ENCODE data around the gene GEMIN4.
"Not testable (repeated sequence)": the region's sequence is repeated elsewhere in the genome, so short reads cannot be mapped to it uniquely, and the experiment has no call there.

The GEMIN4 gene

DNA sequence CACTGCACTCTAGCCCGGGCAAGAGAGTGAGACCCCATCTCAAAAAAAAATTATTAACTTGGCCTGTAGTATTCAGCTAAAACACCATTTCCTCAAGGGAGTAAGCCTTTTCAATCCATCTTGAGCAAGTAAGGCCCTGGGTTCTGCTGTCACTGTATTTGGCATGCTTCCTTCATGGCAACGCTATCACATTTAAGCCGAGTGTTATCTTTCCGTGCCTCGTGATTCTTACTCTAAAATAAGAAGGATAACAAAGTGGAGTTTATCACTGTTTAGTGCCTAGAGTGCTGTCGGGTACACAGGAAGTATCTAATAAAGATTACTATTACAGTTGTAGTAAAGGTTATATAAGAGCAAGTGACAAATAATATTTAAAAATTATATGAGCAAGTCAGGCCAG is 46.2 kb downstream of the GEMIN4 start:
- no peaks in the 10 kb centered on the region for H3K27me3 ChIP-seq (ENCODE audit: control insufficient read depth, insufficient read depth, low read length)
- H3K9me3 ChIP-seq (ENCODE audit: control insufficient read depth, insufficient read depth, low read length) = no peaks in the 10 kb centered on the region
- H3K4me1 ChIP-seq (ENCODE audit: control insufficient read depth, insufficient read depth, low read length) = no peaks in the 10 kb centered on the region
- H3K9ac ChIP-seq (ENCODE audit: low read depth, low read length) = no peak overlapping the region
- H3K36me3 ChIP-seq (ENCODE audit: control insufficient read depth, insufficient read depth, low read length) = peaks cover 10% of the 10 kb centered on the region
- no peak overlapping the region for H3K4me3 ChIP-seq (ENCODE audit: low read depth, low read length)

DNA sequence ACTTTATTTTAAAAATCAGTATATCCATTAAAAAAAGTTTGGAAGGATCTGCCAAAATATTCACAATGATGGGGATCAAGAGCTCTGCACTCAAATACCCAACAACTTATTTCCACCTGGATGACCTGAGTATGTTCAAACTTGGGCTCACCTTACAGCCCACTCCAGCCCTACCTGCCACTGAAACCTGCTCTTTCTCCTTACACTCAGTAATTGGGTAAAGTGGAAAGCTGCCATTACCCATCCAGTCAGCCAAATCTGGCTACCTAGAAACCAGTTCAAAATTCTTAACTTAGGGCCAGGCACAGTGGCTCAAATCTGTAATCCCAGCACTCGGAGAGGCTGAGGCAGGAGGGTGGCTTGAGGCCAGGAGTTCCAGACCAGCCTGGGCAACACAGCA is 47.1 kb downstream of the GEMIN4 start:
- Histone ChIP-seq H3K9ac (ENCODE audit: low read depth, low read length) (no peak overlapping the region), H3K4me1 (ENCODE audit: control insufficient read depth, insufficient read depth, low read length) (no peaks in the 10 kb centered on the region), H3K27me3 (ENCODE audit: control insufficient read depth, insufficient read depth, low read length) (no peaks in the 10 kb centered on the region)

DNA sequence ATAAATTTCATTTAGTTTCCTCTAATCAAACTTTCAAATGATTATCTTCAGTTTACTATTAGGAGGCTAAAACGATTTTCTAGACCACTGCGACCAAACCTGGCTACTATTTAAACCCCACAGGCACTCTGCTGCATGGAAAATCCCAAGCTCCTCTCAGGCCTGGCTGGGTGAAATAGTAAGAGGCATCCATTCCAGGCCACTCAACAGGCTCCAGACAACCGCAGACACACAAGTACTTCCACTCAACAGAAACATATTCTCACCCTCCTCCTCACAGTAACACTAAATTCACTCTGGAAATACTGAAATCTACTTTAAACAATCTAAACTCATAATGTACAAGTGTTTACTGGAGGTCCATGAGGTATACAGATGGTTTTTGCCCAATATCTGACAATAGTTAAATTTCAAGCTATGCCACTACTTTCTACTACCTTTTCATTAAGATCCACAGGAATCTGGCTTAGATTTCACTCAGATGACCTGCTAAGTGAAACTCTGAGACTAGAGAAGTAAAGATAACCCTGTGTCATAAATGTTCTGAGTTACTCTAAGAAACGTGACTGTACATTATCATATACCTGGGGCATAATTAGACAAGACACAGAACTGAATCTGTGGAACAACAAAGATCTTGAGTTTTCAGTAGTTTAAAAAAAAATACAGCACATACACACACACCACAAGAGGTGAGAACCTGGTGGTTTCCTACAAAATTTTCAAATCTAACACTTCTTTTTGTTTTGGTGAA is 47.8 kb downstream of the GEMIN4 start:
- Histone ChIP-seq H3K4me1 (ENCODE audit: control insufficient read depth, insufficient read depth, low read length) (no peaks in the 10 kb centered on the region), H3K9ac (ENCODE audit: low read depth, low read length) (no peak overlapping the region), H3K36me3 (ENCODE audit: control insufficient read depth, insufficient read depth, low read length) (peaks cover 10% of the 10 kb centered on the region), H3K4me3 (ENCODE audit: low read depth, low read length) (no peak overlapping the region), H3K27me3 (ENCODE audit: control insufficient read depth, insufficient read depth, low read length) (no peaks in the 10 kb centered on the region), H3K9me3 (ENCODE audit: control insufficient read depth, insufficient read depth, low read length) (no peaks in the 10 kb centered on the region)

More for the DNA sequence above, 47.1 kb downstream of the GEMIN4 start:
- Histone ChIP-seq H3K9me3 (ENCODE audit: control insufficient read depth, insufficient read depth, low read length) (no peaks in the 10 kb centered on the region), H3K36me3 (ENCODE audit: control insufficient read depth, insufficient read depth, low read length) (peaks cover 10% of the 10 kb centered on the region), H3K4me3 (ENCODE audit: low read depth, low read length) (no peak overlapping the region)

DNA sequence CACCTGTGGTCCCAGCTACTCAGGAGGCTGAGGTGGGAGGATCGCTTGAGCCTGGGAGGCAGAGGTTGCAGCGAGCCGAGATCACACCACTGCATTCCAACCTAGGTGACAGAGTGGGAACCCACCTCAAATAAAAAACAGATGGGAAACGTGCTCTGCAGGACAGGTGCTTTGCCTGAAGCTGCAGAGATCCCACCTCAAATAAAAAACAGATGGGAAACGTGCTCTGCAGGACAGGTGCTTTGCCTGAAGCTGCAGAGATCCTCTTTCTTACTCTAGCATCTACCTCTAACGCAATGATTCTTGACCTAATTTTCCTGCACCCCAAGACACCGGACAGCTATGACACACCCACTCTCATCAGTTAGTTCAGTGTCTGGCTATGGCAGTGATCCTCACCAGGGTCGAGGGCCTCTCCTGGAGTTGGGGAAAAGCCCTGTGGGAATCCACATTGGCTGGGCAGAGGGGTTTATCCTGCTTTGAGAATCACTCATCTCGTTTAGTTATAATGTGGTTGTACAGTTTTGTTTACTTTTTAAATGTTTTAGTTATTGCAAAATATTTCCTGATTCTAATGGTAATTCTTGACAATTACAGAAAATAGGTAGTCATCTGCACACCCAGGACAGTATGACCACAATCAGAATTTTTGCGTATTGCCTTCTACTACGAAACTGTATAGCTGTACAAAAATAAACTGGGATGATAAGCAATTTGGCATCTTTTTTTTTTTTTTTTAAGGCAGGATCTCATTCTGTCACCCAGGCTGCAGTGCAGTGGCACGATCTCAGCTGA is 48.8 kb downstream of the GEMIN4 start:
- Histone ChIP-seq H3K4me1 (ENCODE audit: control insufficient read depth, insufficient read depth, low read length) (no peaks in the 10 kb centered on the region), H3K27me3 (ENCODE audit: control insufficient read depth, insufficient read depth, low read length) (no peaks in the 10 kb centered on the region), H3K9ac (ENCODE audit: low read depth, low read length) (no peak overlapping the region), H3K4me3 (ENCODE audit: low read depth, low read length) (no peak overlapping the region), H3K36me3 (ENCODE audit: control insufficient read depth, insufficient read depth, low read length) (peaks cover 4% of the 10 kb centered on the region), H3K9me3 (ENCODE audit: control insufficient read depth, insufficient read depth, low read length) (no peaks in the 10 kb centered on the region)

DNA sequence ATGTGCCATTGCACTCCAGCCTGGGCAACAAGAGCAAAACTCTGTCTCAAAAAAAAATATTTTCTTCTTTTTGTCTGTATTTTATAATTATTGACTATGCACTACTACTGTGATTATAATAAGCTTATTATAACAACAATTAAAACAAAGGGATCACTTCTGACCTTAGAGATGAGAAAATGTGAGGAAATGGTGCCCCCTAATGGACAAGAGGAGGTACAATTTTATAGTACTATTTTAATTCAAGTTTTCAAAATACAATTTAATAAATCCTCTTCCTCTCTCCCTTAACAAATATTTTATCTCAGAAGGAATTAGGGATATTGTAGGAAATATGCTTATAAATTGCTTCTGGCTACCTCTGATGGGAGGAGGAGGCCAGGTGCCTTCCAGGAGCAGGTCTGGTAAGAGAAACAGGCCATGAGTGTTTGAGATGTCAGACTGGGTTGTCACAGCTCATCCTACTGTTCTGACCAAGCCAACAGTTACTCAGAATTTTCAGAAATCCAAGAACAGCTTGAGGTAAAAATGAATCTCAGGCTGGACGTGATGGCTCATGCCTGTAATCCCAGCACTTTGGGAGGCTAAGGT is 51.5 kb downstream of the GEMIN4 start:
- Histone ChIP-seq H3K9ac (ENCODE audit: low read depth, low read length) (no peak overlapping the region), H3K4me1 (ENCODE audit: control insufficient read depth, insufficient read depth, low read length) (no peaks in the 10 kb centered on the region), H3K9me3 (ENCODE audit: control insufficient read depth, insufficient read depth, low read length) (no peaks in the 10 kb centered on the region), H3K27me3 (ENCODE audit: control insufficient read depth, insufficient read depth, low read length) (no peaks in the 10 kb centered on the region), H3K4me3 (ENCODE audit: low read depth, low read length) (no peak overlapping the region), H3K36me3 (ENCODE audit: control insufficient read depth, insufficient read depth, low read length) (peaks cover 2% of the 10 kb centered on the region)

DNA sequence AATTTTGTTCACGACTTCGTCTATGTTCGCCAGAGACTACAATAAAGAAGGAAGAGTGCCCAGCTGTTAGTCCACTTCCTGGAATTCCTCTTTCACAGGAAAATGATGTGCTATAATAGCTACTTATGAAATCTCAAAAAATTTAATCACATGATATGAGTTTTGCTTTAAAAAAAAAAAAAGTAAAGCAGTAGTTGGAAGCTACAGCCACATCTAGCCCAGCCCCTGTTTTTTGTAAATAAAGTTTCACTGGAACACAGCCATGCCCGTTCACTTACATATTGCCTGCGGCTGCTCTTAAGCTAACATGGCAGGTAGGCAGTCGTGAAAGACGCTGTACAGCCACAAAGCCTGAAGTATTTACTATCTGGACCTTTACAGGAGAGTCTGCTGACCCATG is 52.7 kb downstream of the GEMIN4 start:
- Histone ChIP-seq H3K4me1 (ENCODE audit: control insufficient read depth, insufficient read depth, low read length) (no peaks in the 10 kb centered on the region), H3K9me3 (ENCODE audit: control insufficient read depth, insufficient read depth, low read length) (no peaks in the 10 kb centered on the region), H3K27me3 (ENCODE audit: control insufficient read depth, insufficient read depth, low read length) (no peaks in the 10 kb centered on the region), H3K36me3 (ENCODE audit: control insufficient read depth, insufficient read depth, low read length) (peaks cover 10% of the 10 kb centered on the region), H3K4me3 (ENCODE audit: low read depth, low read length) (no peak overlapping the region), H3K9ac (ENCODE audit: low read depth, low read length) (no peak overlapping the region)

DNA sequence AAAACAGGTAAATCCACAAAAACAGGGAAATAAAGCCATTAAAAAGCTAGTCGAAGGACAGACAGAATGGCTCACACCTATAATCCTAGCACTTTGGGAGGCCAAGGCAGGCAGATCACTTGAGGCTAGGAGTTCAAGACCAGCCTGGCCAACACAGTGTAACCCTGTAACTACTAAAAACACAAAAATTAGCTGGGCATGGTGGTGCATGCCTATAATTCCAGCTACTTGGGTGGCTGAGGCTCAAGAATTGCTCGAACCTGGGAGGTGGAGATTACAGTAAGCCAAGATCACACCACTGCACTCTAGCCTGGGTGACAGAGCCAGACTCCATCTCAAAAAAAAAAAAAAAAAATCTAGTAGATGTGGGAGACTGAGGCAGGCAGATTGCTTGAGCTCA is 54.0 kb downstream of the GEMIN4 start:
- not testable (repeated sequence) for H3K9ac ChIP-seq (ENCODE audit: low read depth, low read length); H3K9me3 ChIP-seq (ENCODE audit: control insufficient read depth, insufficient read depth, low read length); H3K4me1 ChIP-seq (ENCODE audit: control insufficient read depth, insufficient read depth, low read length); H3K4me3 ChIP-seq (ENCODE audit: low read depth, low read length); H3K27me3 ChIP-seq (ENCODE audit: control insufficient read depth, insufficient read depth, low read length); H3K36me3 ChIP-seq (ENCODE audit: control insufficient read depth, insufficient read depth, low read length)

DNA sequence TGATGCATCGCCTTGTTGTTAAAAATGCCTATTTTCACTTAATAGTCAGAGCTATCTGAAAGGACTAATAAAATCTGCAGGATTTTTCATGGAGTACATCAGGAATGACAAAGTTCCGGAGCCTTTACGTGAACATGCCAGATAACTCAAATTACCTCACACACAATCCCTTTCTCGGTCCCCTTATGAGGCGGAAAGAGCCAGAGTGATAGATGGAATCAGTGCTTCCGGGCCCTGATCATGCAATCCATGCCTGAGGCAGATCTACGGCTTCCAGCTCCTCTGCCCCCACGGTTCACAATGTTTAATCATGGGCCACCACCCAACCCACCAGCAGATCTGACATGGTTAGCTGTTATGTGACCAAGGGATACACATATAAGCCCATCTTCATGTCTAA is 54.4 kb downstream of the GEMIN4 start:
- Histone ChIP-seq H3K27me3 (ENCODE audit: control insufficient read depth, insufficient read depth, low read length) (no peaks in the 10 kb centered on the region), H3K36me3 (ENCODE audit: control insufficient read depth, insufficient read depth, low read length) (peaks cover 10% of the 10 kb centered on the region), H3K9me3 (ENCODE audit: control insufficient read depth, insufficient read depth, low read length) (no peaks in the 10 kb centered on the region), H3K4me1 (ENCODE audit: control insufficient read depth, insufficient read depth, low read length) (no peaks in the 10 kb centered on the region), H3K4me3 (ENCODE audit: low read depth, low read length) (no peak overlapping the region), H3K9ac (ENCODE audit: low read depth, low read length) (no peak overlapping the region)

DNA sequence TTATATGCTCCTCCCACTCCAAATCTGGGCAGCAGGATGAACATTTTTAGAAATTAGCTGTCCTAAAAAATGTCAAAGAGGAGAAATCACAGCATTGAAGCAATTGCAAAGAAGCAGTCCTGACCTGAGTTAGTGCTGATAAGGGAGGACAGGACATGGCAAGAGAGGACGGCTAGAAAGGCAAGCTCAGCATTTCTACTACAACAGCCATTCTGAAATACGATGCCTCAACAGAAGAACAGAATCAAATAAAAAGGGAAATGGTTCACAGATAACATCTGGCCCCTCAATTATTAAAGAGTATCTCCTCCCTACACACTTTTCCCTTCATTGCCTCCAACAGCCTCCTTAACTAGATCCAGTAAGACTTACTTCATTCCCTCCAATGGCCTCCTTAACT is 55.7 kb downstream of the GEMIN4 start:
- H3K4me3 ChIP-seq (ENCODE audit: low read depth, low read length) = no peak overlapping the region
- H3K27me3 ChIP-seq (ENCODE audit: control insufficient read depth, insufficient read depth, low read length) = no peaks in the 10 kb centered on the region
- H3K9ac ChIP-seq (ENCODE audit: low read depth, low read length) = no peak overlapping the region
- no peaks in the 10 kb centered on the region for H3K4me1 ChIP-seq (ENCODE audit: control insufficient read depth, insufficient read depth, low read length)
- H3K9me3 ChIP-seq (ENCODE audit: control insufficient read depth, insufficient read depth, low read length) = no peaks in the 10 kb centered on the region
- H3K36me3 ChIP-seq (ENCODE audit: control insufficient read depth, insufficient read depth, low read length) = peaks cover 10% of the 10 kb centered on the region
